GM12872 (cell line): ENCODE data around the gene LSAMP.

Source experiments
- CTCF ChIP-seq: IDR thresholded peaks from 3 replicates; pipeline ENCODE4 v1.5.1; 2011; ENCODE audit warnings: low read depth, mild to moderate bottlenecking, low read length, moderate library complexity; ENCODE audit not compliant: insufficient read depth

The LSAMP gene

DNA sequence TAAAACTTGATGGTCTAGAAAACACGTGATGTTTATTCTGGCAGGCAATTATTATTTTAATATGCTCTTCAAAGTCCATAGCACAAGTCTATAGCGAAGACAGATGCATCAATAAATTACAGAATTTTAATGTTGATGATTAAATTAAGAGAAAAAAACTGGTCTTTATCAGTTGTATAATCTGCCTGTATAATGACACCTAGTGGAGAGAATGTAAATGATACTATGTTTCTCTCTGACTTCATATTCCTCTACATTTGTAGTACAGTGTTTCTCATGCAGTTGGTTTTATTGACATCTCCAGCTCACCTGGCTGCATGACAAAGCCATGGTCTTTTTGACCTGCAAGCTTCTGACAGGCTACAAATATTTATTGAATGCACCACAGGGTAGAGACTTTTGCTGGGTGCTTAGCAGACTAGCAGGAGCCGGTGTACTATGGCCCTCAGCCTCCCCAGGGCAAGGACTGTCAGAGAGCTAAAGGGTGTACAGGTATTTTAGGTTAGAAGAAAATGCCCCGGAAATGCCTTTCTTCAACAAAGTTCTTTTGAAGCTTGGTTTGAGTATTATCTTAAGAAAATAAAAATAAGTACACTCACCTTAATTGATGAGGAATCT lies 532.1 kb downstream of the LSAMP start:
- TF ChIP-seq CTCF: no peak; the same call in 2 of the 3 replicates

DNA sequence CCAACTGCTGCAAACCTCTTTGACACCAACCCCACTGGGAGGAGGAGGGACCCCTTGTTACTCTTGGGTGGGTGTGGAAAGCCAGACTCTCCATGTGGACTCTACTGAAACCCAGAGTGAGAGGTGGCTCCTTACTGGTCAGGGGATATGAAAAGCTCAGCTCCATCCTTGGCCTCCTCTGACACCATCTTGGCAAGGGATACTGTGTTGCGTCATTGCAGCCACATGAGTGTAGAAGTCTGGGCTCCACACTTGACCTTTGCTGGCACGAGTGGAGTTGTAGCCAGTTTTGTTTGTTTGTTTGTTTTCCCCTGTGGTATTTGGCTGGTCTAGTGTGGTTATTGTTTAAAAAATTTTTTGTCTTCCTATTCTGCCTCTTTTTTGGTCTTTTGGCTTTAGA lies 532.9 kb downstream of the LSAMP start:
- no peak for TF ChIP-seq CTCF

GRCh38 chr3:115905871-115906270 lies 539.4 kb downstream of the LSAMP start:
- TF ChIP-seq CTCF: no peak

DNA sequence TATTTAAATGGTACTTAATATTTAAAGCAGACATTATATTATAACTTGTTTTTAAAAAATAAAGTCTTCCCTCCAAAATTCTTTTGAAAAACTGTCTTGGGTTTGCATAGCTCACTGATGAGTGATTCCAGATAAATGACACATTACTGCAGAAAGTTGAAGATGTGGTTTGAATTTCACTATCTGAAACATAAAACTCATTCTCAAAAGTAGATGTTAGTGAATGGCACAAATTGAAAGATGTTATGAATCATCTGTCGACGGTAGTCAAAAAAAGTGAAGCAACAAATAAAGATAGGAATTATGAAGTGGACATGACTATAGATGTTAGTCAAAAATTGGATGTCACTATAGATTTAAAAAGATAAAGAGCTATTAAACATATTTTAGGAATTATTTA lies 541.4 kb downstream of the LSAMP start:
- TF ChIP-seq CTCF: no peak

DNA sequence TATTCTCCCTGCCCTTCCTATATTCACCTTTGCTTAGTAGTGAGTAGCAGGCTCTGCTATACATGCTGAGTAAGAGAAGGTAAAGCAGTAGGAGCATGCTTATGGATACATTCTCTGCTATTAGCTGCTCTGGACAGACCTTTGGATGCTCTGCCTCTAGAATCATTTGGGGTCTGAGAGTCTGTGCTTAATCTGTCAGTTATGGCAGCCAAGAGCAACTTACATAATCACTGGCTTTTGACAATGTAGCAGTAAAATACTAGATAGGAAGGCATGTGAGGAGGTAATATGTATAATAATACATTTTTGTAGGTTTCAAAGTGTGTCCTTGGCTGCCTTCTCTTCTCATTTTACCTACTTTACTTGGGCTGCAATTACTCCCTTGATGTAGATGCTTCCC lies 544.3 kb downstream of the LSAMP start:
- TF ChIP-seq CTCF: no peak

DNA sequence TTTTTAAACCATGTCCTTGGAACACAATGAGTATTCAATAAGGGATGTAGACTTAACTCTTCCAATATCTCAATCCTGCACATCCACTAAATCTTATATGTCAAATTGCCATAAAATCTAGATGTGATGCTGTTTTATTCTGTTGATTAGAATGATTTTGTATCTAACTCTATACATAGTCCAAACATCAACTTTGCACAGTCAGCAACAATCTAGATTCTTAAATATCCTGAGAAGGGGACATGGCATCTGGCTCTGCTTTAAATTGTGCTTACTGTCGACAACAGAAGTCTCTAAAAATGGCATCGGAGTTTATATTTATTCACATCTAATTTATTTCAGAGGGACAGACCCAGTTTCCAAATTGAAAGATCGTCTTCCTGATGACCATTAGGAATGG lies 545.8 kb downstream of the LSAMP start:
- no peak for TF ChIP-seq CTCF

DNA sequence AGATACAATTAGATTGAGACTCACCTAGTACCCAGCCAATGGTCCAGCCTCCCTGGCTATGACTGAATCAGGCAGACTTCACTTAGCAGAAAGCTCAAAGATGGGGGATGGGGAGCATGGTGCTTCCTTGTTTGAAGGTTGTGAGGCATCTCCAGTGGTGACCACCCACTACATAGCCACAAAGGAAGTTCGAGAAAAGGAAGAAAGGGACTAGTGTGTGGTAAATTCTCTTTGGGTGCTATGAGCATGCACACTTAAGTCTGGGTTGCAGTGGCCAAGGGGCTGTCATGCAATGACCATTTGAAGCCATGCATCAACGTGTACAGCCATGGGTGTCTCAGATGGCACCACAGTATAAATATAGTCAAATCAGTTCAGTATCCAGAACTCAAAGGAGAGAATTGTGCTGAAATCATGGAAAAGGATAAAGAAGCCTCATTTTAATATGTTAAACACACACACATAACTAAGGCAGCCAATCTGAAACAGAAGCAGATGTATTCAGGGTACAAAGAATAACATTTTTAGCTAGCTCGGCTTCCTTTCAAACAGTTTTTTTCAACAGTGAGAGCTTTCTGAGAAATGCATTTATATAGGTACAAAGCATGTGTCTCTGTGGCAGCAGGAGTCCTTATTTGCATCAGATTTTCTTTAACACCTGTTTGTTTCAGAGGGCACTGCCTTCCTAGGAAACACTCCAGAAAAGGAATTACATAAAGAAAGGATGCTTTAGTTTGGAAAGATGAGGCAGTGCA lies 546.5 kb downstream of the LSAMP start:
- no peak for TF ChIP-seq CTCF
